SH-SY5Y (cell line): ENCODE data around the gene PDF.

Source experiments
- GATA2 ChIP-seq: IDR thresholded peaks from 2 replicates; pipeline ENCODE4 v1.6.1; 2011; ENCODE audit warnings: mild to moderate bottlenecking, low read depth, low read length
- GATA3 ChIP-seq: IDR thresholded peaks from 2 replicates; pipeline ENCODE4 v1.6.1; 2011; ENCODE audit warnings: low read depth, mild to moderate bottlenecking, low read length, moderate library complexity

The PDF gene

GRCh38 chr16:69349536-69349935, 19.1 kb upstream of the PDF start:
- TF ChIP-seq GATA2 (no peak), GATA3 (no peak)

GRCh38 chr16:69348222-69348621, 17.8 kb upstream of the PDF start:
- no peak for TF ChIP-seq GATA3
- no peak for TF ChIP-seq GATA2

GRCh38 chr16:69346683-69347082, 16.3 kb upstream of the PDF start:
- no peak for TF ChIP-seq GATA2
- TF ChIP-seq GATA3: no peak

- TF ChIP-seq GATA2 (no peak), GATA3 (no peak)
Measured at GRCh38 chr16:69345923-69346322, 15.5 kb upstream of the PDF start.

- TF ChIP-seq GATA3 (no peak), GATA2 (no peak)
Measured at GRCh38 chr16:69344171-69344570, 13.8 kb upstream of the PDF start.

- no peak for TF ChIP-seq GATA2
Measured at GRCh38 chr16:69340095-69340644, 9.8 kb upstream of the PDF start.

GRCh38 chr16:69339289-69340094, 9.1 kb upstream of the PDF start, which contains the start of the genes COG8 and NIP7:
Gene COG8, minus strand, starts transcription at chr16:69339564. Its CDS starts 12 bp downstream, at chr16:69339552.
Gene NIP7, plus strand, starts transcription at chr16:69339772. Its CDS starts 58 bp downstream, at chr16:69339830.
- no peak for TF ChIP-seq GATA2
- no peak for TF ChIP-seq GATA3

- TF ChIP-seq GATA2 (no peak), GATA3 (no peak)
Measured at GRCh38 chr16:69338557-69339288, 8.3 kb upstream of the PDF start.

GRCh38 chr16:69334696-69335095, 4.3 kb upstream of the PDF start:
- TF ChIP-seq GATA2 (no peak), GATA3 (no peak)

- no peak for TF ChIP-seq GATA2
Measured at GRCh38 chr16:69329369-69330285, 761 bp downstream of the PDF start.

- TF ChIP-seq GATA3 (no peak), GATA2 (no peak)
Measured at GRCh38 chr16:69328854-69329316, 1.5 kb downstream of the PDF start.

GRCh38 chr16:69327585-69328310, 2.6 kb downstream of the PDF start:
- TF ChIP-seq GATA2 (no peak), GATA3 (no peak)
